Kidney epithelial cell (primary cell): Measurements from ENCODE around the gene ZEB1. TPM values are rescaled to one million over a fixed set of nuclear protein-coding genes. Genes with fewer than 3 reads are reported as not detected.

Source experiments
- DNase-seq: peaks from one replicate; pipeline ENCODE4 v3.0.0-alpha.2; 2010; ENCODE audit warnings: low read depth
- H3K27me3 ChIP-seq: 2 replicates; pipeline ENCODE4 v1.6.0; 2011; ENCODE audit warnings: low read length; ENCODE audit not compliant: control insufficient read depth, insufficient read depth
- H3K36me3 ChIP-seq: 2 replicates; pipeline ENCODE4 v1.5.1; 2011; ENCODE audit warnings: low read length; ENCODE audit not compliant: control insufficient read depth, insufficient read depth
- H3K4me3 ChIP-seq: 2 replicates; pipeline ENCODE4 v1.5.1; 2011; ENCODE audit warnings: low read depth, mild to moderate bottlenecking, control low read depth, low read length
- CTCF ChIP-seq: IDR thresholded peaks from 2 replicates; pipeline ENCODE4 v1.5.1; 2011; ENCODE audit warnings: mild to moderate bottlenecking, moderate library complexity, low read length, control low read depth, inconsistent platforms; ENCODE audit not compliant: insufficient read depth, poor library complexity, severe bottlenecking
- total RNA-seq: library from RNA; depleted of rRNA; stranded (reverse); fragments of >200 nt; gene quantifications from 2 replicates; pipeline ENCODE4 v1.2.3, GENCODE V29; 2015

Gene ZEB1
- total RNA-seq, 1 donor from 2014 or later: 10.8 TPM

- no peak for DNase-seq
- no peaks in the 10 kb centered on the region for H3K36me3 ChIP-seq
- H3K27me3 ChIP-seq: no peaks in the 10 kb centered on the region
- H3K4me3 ChIP-seq: no peak overlapping the region
- no peak for TF ChIP-seq CTCF
These were observed 189.9 kb downstream of the ZEB1 start for GRCh38 chr10:31508882-31509281.

- H3K27me3 ChIP-seq: no peaks in the 10 kb centered on the region
- no peak for DNase-seq
- H3K4me3 ChIP-seq: no peak overlapping the region
- H3K36me3 ChIP-seq: no peaks in the 10 kb centered on the region
- TF ChIP-seq CTCF: no peak
These were observed 191.0 kb downstream of the ZEB1 start for GRCh38 chr10:31509989-31510388.

GRCh38 chr10:31515116-31515515 is 196.1 kb downstream of the ZEB1 start:
- Histone ChIP-seq H3K27me3 (no peaks in the 10 kb centered on the region), H3K4me3 (no peak overlapping the region), H3K36me3 (no peaks in the 10 kb centered on the region)
- TF ChIP-seq CTCF: no peak
- DNase-seq: no peak

GRCh38 chr10:31515819-31516402 is 196.9 kb downstream of the ZEB1 start:
- Histone ChIP-seq H3K36me3 (no peaks in the 10 kb centered on the region), H3K27me3 (no peaks in the 10 kb centered on the region), H3K4me3 (no peak overlapping the region)
- no peak for DNase-seq
- no peak for TF ChIP-seq CTCF

GRCh38 chr10:31520986-31521831 is 202.2 kb downstream of the ZEB1 start:
- no peak overlapping the region for H3K4me3 ChIP-seq
- no peaks in the 10 kb centered on the region for H3K27me3 ChIP-seq
- DNase-seq: no peak
- no peaks in the 10 kb centered on the region for H3K36me3 ChIP-seq
- TF ChIP-seq CTCF: no peak
